Stimulated activated naive B cell treated with anti-CD40 and anti-IgM and Interleukin-4, amounts not matched to agents 10 μg/mL and 1 μg/mL and 100 μg/mL, for 72 hours (primary cell): ENCODE data around the gene OR10A2.
"Not testable (repeated sequence)": the region's sequence is repeated elsewhere in the genome, so short reads cannot be mapped to it uniquely, and the experiment has no call there.

Source experiments
- ATAC-seq, 2 donors: fragments of 150-1000 bp; cut with Tn5 transposase; replicated peaks; 2 replicates each; pipeline ENCODE4 v1.10.0; 2021; ENCODE audit warnings: moderate library complexity in 1 of 2
- DNase-seq: peaks from one replicate; pipeline ENCODE4 v3.0.0; 2021
- H3K27ac Mint-ChIP-seq: one replicate; pipeline ENCODE4 v1.8.0; 2022; ENCODE audit warnings: mild to moderate bottlenecking, mixed read lengths
- H3K27me3 Mint-ChIP-seq, 2 donors: one replicate each; pipeline ENCODE4 v1.8.0; 2022; ENCODE audit warnings: mixed read lengths in 2 of 2
- H3K36me3 Mint-ChIP-seq, 2 donors: one replicate each; pipeline ENCODE4 v1.8.0; 2022; ENCODE audit warnings: mixed read lengths in 2 of 2, mild to moderate bottlenecking in 1 of 2
- H3K4me1 Mint-ChIP-seq, 2 donors: one replicate each; pipeline ENCODE4 v1.8.0; 2022; ENCODE audit warnings: mixed read lengths in 2 of 2, mild to moderate bottlenecking in 1 of 2
- H3K4me3 Mint-ChIP-seq, 2 donors: one replicate each; pipeline ENCODE4 v1.8.0; 2022; ENCODE audit warnings: mild to moderate bottlenecking in 2 of 2, mixed read lengths in 2 of 2, moderate library complexity in 1 of 2
- H3K9me3 Mint-ChIP-seq, 2 donors: one replicate each; pipeline ENCODE4 v1.8.0; 2022; ENCODE audit warnings: mixed read lengths in 2 of 2, mild to moderate bottlenecking in 1 of 2

OR10A2 gene

DNA sequence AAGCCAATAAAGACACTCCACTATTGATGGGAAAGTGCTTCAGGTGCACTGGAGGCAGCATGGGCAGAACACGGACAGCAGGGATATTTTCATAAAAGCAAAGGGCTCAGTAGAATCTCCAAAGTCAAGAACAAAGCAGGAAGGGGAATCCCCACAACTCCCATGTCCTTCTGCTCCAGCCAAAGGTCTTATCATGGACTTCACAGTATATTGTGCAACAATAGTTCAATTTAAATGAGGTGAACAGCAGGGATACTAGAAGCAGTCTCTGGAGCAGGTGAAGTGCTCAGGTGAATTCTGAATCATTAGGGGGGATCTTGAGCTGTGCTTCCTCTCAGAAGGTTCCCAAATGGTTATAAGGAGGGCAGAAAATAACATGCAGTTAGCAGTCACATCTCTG, 36.1 kb downstream of the OR10A2 start:
- H3K36me3 Mint-ChIP-seq, result no peaks in the 10 kb centered on the region
- ATAC-seq (no peak), DNase-seq (no peak)
- H3K4me3 Mint-ChIP-seq, result no peak overlapping the region
- H3K27me3 Mint-ChIP-seq, result peaks cover 30 to 36% of the 10 kb centered on the region in 2 donors
- H3K27ac Mint-ChIP-seq, result no peak overlapping the region
- H3K9me3 Mint-ChIP-seq, result no peaks in the 10 kb centered on the region
- peaks cover 0 to 12% of the 10 kb centered on the region in 2 donors for H3K4me1 Mint-ChIP-seq

DNA sequence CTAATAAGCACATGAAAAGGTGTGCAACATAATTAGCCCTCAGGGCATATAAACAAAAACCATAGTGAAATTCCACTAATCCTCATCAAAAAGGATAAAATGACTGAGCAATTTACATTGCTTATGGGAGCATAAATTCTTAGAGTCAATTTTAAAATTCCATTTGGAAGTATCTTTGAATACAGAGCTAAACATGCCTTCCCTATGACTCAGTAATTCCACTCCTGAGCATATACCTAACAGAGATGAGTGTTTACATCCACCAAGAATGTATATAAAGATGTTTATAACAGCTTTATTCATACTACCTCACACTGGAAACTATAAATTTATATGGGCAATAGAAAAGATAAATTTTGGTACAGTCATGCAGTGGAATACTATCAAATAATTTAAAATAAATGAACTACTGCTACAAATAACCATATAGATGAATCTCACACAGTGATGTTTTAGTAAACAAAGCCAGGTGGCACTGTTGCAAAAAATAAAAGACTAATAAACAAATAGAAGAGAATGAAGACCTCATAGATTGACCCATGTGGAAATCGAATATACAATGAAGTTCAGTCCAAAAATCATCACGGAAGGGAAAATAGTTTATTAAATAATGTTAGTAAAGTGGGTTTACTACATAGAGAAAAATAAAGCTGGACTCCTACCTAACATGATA, 37.6 kb downstream of the OR10A2 start:
- Mint-ChIP-seq H3K36me3 (no peaks in the 10 kb centered on the region), H3K27ac (no peak overlapping the region), H3K9me3 (no peaks in the 10 kb centered on the region), H3K4me3 (no peak overlapping the region), H3K27me3 (peaks cover 29 to 36% of the 10 kb centered on the region in 2 donors), H3K4me1 (peaks cover 0 to under 1% of the 10 kb centered on the region in 2 donors)
- DNase-seq, result no peak
- no peak for ATAC-seq

DNA sequence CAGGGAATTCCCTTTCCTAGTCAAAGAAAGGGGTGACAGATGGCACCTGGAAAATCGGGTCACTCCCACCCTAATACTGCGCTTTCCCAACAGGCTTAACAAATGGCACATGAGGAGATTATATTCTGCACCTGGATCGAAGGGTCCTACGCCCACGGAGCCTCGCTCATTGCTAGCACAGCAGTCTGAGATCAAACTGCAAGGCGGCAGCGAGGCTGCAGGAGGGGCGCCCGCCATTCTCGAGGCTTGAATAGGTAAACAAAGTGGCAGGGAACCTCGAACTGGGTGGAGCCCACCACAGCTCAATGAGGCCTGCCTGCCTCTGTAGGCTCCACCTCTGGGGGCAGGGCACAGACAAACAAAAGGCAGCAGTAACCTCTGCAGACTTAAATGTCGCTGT, 41.9 kb downstream of the OR10A2 start:
- not testable (repeated sequence) for H3K9me3 Mint-ChIP-seq, ATAC-seq, H3K4me3 Mint-ChIP-seq

DNA sequence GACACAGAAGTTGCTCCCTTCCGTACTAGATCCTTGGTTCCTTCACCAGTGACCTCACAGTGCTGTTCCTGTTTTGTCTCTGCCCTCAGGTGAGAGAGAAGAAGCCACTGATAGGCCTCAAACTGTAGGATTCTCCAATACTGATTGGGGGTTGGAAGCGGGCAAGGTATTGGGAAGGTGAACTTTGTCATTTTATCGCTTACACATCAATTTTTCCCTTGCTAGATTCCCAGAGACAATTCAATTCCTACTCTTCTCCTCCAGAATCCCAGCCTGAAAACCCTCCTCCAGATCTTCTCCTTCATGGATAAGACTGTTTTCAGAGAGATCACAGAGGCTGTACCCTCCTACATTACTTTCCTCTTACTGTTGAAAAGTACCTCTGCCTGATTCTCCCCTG, 48.5 kb downstream of the OR10A2 start:
- H3K36me3 Mint-ChIP-seq, result no peaks in the 10 kb centered on the region
- no peak for ATAC-seq

More for the DNA sequence above, 41.9 kb downstream of the OR10A2 start:
- not testable (repeated sequence) for H3K4me1 Mint-ChIP-seq, H3K36me3 Mint-ChIP-seq, DNase-seq, H3K27ac Mint-ChIP-seq
- H3K27me3 Mint-ChIP-seq, result peaks cover 12 to 20% of the 10 kb centered on the region in 2 donors

DNA sequence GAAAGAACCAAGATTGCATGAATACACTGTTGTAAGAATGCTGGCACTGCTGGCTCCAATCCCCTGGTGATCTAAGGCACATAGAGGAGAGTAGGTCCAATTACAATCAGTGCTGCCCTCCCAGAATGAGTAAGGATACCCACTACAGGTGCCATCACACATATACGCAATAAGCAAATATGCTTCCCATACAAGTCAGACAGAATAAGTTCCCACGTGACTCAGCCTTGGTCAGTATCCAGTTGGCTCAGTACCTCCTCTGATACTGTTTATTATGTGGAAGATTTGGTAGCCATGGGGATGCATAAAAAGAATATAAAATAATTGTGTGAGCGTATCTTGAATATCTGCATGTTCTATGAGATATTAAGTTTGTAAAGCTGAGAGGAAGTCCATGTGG, 49.1 kb downstream of the OR10A2 start:
- ATAC-seq (no peak), DNase-seq (no peak)
- H3K36me3 Mint-ChIP-seq, result no peaks in the 10 kb centered on the region
- H3K27ac Mint-ChIP-seq, result no peak overlapping the region
- H3K27me3 Mint-ChIP-seq, result no peaks in the 10 kb centered on the region
- no peak overlapping the region for H3K4me3 Mint-ChIP-seq
- H3K9me3 Mint-ChIP-seq, result no peaks in the 10 kb centered on the region
- H3K4me1 Mint-ChIP-seq, result no peaks in the 10 kb centered on the region

More for the DNA sequence above, 48.5 kb downstream of the OR10A2 start:
- H3K27ac Mint-ChIP-seq, result no peak overlapping the region
- H3K27me3 Mint-ChIP-seq, result no peaks in the 10 kb centered on the region
- no peak overlapping the region for H3K4me3 Mint-ChIP-seq
- DNase-seq, result no peak
- H3K4me1 Mint-ChIP-seq, result no peaks in the 10 kb centered on the region
- H3K9me3 Mint-ChIP-seq, result no peaks in the 10 kb centered on the region

DNA sequence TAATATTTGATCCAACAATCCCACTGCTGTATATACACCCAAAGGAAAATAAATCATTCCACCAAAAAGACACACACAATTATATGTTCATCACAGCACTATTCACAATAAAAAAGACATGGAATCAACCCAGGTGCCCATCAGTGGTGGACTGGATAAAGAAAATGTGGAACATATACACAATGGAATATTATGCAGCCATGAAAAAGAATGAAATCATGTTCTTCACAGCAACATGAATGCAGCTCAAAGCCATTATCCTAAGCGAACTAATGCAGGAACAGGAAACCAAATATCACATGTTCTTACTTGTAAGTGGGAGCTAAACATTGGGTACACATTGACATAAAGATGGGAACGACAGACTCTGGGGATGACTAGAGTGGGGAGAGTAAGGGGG, 56.8 kb downstream of the OR10A2 start:
- H3K9me3 Mint-ChIP-seq, result peaks cover 3 to 4% of the 10 kb centered on the region in 2 donors
- no peak overlapping the region for H3K4me3 Mint-ChIP-seq
- no peaks in the 10 kb centered on the region for H3K36me3 Mint-ChIP-seq
- peaks cover 3 to 19% of the 10 kb centered on the region in 2 donors for H3K27me3 Mint-ChIP-seq
- ATAC-seq (no peak), DNase-seq (no peak)
- H3K4me1 Mint-ChIP-seq, result no peaks in the 10 kb centered on the region
- no peak overlapping the region for H3K27ac Mint-ChIP-seq

DNA sequence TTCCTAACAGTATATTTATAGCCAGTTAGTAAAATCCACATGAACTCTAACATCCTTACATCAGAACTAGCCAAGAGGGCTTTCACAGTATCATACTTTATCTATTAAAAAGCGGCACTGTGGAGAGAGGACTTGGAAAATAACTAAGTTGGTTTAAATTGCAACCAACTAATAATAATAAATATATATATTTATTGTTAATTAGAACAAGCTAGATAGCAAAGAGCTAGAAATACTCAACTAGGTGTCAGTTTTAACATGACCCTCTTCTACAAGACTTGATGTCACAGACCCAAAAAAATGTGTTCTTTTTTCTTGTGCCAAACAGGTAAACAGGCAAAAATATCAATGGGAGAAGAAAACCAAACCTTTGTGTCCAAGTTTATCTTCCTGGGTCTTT, 57.8 kb downstream of the OR10A2 start, which contains the start of gene OR2D3:
Gene OR2D3, plus strand, starts transcription at position 301 of the 400 bp plus-strand sequence. Its CDS starts 0 bp downstream, at position 301.
- ATAC-seq (no peak), DNase-seq (no peak)
- Mint-ChIP-seq H3K4me3 (no peak within 1 kb of the TSS), H3K4me1 (peaks cover 0 to 1% of the 10 kb centered on the region in 2 donors), H3K9me3 (peaks cover 3 to 4% of the 10 kb centered on the region in 2 donors), H3K27me3 (peaks cover 11 to 27% of the 10 kb centered on the region in 2 donors), H3K36me3 (no peaks in the 10 kb centered on the region), H3K27ac (no peak within 1 kb of the TSS)
